Activated naive CD4-positive, alpha-beta T cell (primary cell): Measurements from ENCODE around the gene ARMH1.
"Not testable (repeated sequence)": the region's sequence is repeated elsewhere in the genome, so short reads cannot be mapped to it uniquely, and the experiment has no call there.

ENCODE experiments used
- DNase-seq, 4 experiments: peaks; one replicate each; lab custom pipeline; 2025; lab: John Stamatoyannopoulos, UW

Gene ARMH1

DNA sequence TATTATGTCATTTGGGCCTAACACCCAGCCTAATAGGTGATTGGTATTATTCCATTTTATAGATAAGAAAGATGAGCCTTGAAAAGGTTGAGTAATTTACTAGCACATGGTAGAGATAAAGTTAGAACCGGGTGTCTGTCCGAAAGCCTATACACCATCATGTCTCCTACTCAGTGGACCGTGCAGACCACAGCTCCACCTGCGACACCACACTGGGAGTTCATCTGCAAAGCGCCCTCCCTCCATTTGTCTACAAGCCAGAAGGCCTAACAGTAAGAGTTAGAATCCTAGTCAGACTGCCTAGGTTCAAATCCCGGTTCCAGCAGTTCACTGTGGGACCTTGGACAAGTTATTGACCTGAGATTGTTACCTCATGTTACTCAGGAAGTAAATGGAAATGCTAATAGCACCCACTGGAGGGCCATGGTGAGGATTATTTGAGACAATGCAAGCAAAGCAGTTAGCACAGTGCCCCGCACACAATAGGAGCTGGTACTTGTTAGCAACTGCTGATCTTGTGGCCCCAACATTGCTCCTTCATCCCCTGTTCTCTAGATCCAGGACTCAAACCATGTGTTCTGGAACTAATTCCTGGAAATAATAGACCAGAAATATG is 20.5 kb downstream of the ARMH1 start:
- DNase-seq: no peak

DNA sequence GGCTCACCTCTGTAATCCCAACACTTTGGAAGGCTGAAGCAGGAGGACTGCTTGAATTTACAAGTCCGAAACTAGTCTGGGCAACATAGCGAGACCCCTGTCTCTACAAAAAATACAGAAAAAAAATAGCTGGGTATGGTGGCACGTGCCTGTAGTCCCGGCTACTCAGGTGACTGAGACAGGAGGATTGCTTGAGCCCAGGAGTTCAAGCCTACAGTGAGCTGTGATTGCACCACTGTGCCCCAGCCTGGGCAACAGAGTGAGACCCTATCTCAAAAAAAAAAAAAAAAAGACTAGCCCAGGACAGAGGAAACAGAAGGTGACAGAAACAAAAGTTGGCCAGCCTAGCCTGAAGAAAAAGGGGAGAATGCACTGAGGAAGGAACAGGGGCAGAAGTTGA is 21.2 kb downstream of the ARMH1 start:
- DNase-seq: no peak

DNA sequence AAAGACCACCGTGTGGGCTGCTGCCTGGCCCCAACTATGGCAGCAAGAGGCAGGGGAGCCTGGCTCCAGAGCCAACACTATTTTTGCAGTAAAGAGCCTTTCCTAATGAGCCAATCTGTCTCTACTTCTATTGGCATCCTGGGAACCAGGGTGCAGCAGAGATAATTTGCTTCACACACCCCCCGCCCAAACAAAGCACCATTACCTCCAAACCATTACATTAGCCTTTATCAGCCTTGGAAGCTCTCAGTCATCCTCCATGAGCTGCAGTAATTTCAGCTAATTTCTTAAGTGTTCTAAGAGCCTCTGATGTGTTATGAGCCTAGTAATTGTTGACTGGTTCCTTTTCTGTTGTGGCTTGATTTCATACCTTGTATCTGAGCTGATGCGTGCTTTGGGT is 21.6 kb downstream of the ARMH1 start:
- DNase-seq: no peak

DNA sequence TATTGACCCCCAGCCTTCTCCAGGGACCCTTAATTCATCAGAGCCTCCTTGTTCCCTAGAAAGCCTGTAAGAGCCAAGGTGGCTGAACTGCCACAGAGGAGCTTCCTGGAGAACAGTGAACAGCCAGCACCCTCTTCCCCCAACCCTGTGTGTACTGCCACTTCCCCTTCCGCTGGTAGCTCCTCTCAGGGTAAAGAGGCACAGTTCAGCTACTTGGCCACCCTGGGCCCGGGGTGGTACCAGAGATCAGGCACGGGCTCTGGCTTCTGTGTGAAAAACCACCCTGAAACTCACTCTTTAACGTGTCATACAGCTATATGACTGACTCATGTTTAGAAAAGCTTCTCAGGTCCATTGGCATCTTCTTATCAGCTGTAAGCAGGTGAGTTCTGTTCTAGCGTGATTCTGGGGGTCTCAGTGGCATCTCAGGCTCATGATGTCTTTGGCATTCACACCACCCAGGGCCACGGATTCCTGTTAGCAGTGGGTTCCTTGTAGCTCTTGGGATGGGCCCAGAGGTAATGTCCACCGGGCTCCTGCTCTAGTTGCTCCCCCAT is 22.4 kb downstream of the ARMH1 start:
- DNase-seq: peak in 2 of 4 experiments; percentile 22 to 50

DNA sequence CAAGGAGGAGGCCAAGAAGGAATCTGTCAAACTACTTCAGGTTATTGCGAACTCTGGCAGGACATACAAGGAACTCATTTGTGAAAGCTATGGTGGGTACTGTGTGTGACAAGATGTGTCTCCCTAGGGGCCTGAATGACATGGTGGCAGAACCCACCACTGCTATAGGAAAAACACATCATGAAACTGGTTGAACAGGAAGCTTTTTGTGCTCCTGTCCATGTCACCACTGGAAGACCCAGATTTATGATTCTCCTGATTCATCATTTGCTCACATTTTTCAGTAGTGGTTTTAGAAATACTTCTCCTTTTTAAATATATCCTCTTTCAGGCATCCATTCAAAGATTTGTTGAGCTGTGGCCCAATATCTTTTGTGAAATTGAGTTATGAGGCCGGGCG is 23.6 kb downstream of the ARMH1 start:
- DNase-seq: no peak

DNA sequence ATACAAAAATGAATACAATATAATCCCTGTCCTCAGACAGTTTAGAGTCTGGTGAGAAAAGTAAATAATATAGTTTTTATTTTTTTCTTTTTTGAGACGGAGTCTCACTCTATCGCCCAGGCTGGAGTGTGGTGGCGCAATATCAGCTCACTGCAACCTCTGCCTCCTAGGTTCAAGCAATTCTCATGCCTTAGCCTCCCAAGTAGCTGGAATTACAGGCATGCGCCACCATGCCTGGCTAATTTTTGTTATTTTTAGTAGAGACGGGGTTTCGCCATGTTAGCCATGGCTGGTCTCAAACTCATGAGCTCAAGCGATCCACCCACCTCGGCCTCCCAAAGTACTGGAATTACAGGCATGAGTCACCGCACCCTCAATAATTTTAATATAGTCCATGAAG is 24.9 kb downstream of the ARMH1 start:
- not testable (repeated sequence) for DNase-seq

DNA sequence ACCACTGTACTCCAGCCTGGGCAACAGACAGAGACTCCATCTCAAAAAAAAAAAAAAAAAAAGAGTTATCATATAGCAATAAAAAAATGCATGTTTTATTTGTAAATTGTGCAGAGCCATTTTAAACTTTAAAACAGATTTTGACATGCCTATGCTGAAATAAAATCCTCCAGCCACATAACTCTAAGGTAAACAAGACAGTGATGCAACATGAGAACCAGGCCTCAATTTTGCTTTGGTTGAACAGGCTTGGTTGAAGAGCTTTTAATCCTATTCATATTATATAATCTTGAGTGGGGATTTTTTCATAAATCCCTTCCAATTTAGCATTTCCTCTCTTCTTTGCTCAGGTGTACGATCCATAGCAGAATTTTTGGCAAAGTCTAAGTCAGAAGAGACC is 26.1 kb downstream of the ARMH1 start:
- no peak for DNase-seq

DNA sequence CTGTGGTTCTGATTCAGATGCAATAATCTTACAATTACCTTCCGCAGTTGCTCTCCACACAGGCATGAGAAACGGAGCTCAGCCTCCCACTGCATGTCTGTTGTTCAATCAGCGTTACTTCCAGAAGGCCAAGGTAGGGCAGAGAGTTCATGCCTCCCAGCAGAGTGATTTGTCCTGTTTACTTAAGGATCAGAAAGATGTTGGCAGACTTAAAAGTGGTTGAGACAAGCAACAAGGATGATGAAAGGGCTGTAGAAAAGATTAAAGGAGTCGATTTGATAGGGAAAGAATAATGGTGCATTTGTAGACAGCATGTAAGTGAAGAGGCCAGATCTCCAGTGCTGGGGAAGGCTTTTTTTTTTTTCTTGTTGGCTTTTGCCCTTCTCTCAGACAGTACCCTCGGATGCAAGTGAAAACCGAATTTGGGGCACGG is 26.6 kb downstream of the ARMH1 start:
- DNase-seq: no peak

DNA sequence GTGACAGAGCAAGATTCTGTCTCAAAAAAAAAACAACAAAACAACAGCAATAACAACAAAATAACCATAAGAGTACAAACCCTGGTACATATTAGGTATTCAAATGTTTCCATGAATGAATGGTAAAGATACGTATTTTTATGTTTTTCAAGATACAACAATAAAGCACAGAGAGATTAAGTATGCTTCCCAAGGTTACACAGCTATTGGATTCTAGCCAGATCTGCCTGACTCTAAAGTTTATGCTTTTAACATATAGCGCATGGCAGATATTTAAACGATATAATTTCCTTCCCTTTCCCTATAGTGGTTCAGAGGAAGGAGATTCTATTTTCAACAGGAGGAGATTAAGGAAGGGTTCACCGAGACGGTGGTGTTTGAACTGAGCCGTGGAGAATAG is 31.0 kb downstream of the ARMH1 start:
- DNase-seq: no peak

DNA sequence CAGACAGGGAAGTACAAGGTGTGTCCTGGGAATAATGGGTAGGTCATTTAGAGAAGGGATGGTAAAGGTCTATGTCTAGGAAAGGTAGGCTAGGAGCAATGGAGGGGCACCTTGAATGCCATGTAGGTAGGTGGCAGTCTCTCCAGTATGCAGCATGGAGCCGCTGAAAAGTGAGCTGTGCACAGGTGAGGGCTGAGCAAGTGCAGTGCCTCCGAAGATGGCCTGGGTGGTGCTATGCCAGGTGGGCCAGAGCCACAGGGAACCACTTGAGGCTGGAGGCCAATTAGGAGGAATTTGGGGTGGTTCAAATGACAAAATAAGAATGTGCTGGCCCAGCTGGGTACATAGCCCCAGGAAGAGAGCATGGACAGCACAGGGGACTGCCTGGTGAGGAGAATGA is 31.4 kb downstream of the ARMH1 start:
- DNase-seq: no peak

DNA sequence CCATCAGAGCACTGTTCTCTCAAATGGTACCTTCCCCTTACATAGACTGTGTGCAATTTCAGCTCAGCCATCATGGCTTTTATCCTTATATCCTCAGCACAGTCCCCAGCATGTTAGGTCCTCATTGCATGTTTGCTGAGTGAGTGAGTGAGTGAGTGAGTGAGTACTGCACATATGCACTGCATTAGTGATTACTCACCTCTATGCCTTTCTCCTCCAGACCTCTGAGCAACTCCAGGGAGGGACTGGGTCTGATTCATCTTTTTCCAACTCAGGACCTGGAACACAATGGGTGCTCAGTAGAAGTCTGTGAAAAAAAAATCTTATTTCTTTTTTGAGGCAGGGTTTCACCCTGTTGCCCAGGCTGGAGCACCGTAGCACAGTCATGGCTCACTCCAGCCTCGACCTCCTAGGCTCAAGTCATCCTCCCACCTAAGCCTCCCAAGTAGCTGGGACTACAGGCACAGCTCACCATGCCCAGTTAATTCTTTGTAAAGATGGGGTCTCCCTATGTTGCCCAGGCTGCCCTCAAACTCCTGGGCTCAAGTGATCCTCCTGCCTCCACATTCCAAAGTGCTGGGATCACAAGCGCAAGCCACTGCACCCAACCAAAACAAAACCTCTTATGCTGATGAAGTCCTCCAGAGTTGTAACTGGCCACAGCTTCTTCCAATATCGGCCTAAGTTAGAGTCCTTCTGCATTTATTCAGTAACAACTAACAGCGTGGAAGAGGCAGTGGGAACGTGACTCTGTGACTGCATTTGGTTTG is 32.8 kb downstream of the ARMH1 start:
- DNase-seq: no peak

DNA sequence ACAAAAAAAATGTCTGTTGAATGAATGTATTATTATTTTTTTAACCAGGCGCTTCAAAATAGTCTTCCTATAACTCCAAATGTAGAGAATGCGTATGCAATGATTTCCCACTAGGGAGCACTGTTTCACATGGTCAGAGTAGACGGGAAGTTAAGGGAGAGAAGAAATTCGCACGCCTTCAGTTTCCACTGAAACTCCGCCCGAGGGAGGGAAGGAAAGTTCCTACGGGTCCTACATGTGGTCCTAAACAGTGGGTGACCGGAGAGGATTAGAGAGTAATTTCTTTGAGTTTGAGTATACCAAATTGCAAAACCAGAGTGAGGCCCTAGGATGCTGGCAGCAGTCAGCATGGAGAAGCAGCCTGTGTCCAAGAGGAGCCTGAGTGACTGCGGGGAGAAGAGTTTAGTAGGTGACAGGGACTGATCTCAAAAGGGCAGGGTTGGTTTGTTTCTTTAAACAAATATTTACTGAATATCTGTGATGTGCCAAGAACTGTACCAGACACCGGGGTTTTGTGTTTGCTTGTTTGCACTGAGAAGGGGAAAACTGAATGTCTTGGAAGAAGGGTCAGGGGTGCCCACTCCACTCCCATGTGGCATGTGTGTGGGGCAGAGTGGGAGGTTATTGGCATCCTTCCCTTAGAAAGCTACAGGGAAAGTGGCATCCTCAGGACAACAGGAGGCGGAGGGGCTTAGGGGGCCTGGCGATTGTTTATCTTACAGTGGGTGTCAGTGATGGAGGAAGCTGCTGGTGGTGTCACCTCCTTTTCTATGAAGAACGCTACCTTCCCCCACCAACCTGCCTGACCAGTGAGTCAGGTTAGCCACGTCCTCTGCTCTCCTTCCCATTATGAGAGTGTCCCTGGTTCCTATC is 33.7 kb downstream of the ARMH1 start:
- DNase-seq: no peak

DNA sequence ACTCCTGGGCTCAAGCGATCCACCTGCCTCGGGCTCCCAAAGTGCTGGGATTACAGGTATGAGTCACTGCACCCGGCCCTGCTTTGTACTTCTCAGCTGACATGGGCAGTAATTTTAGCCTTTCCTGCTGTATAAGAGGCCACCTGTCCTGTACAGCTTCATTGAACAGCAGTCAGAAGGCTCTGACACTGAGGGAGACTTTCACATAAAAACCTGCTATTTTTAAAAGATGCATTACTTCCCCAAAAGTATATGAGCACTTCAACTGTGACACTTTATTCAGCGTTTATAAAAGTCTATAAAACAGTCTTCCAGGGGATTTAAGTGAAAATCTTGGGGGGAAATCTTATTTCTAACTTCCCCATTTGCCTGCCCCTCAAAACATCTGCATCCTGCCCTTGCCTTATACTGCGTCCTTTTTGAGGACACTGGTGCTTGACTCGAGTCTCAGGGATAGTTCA is 38.8 kb downstream of the ARMH1 start:
- DNase-seq: no peak

DNA sequence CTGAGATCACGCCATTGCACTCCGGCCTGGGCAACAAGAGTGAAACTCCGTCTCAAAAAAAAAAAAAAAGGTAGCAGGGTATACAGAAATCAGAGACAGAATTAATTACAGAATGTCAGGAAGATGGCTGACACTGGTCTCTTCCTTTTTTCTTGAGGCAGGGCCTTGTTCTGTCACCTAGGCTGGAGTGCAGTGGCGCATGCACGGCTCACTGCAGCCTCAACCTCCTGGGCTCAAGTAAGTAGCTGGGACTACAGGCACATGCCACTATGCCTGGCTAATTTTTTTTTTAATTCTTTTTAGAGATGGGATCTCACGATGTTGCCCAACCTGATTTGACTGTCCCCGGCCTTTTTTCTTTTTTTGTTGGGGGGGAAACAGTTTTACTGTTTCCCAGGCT is 40.0 kb downstream of the ARMH1 start:
- no peak for DNase-seq

DNA sequence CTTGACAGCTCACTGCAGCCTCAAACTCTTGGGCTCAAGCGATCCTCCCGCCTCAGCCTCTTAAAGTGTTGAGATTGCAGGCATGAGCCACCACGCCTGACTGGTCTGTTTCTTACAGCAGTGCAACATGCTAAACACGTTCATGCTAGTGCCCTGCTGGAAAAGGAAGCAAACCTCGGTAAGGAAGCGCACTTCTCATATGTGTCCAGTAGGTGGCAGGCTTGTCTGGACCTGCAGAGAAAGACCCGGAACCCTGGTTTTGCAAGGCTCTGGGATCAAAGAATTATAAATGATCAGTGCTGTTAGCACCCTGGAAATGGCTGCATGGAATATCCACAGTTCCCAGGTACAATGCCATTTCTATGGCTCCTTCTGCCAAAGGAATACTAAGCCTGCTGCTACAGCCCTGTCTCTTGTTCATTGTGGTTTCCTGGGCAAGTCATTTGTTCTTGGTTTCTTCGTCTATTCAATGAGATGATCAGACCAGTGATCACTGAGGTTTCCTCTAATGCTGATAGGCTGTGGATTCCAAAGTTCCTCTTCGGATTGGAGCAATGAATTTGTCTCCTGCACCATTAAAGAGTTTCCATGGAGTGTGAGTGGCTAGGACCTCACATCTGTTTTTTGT is 40.5 kb downstream of the ARMH1 start:
- DNase-seq: peak in 2 of 4 experiments; percentile 19 to 39

DNA sequence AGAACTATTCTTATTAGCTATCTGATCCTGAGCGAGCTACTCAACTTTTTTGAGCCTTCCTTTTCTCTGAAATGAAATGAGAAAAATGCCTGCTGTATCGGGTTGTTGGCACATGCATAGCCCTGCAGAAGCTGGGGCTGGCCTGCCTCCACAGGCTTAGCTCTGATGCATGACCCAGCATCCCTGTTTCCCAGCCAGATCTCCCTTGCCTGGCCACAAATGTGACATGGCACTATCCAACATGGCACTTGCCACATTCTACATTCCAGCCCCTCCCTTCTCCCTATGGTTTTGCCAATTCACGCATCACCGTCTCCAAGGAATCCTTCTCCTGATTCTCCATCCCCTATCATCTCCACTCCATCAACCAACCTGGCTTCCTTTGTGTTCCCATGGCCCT is 42.6 kb downstream of the ARMH1 start:
- DNase-seq: no peak

DNA sequence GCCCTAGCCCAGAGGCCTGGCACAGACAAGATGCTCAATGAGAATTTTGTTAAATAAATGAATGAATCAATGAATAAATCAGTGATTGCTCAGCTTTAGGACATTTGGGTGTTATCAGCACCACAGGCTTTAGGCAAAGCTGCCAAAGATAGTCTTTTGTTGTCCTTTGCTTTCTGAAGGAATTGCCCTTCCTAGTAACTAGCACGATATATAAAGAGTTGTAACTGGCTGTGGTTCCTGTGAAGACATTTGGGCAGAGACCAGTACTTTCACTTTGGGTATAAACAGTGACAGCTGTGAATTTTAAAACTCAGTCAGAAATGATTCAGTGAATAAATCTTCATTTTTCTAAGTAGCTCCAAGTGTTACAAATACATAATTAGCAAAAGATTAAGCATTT is 43.1 kb downstream of the ARMH1 start:
- DNase-seq: no peak

DNA sequence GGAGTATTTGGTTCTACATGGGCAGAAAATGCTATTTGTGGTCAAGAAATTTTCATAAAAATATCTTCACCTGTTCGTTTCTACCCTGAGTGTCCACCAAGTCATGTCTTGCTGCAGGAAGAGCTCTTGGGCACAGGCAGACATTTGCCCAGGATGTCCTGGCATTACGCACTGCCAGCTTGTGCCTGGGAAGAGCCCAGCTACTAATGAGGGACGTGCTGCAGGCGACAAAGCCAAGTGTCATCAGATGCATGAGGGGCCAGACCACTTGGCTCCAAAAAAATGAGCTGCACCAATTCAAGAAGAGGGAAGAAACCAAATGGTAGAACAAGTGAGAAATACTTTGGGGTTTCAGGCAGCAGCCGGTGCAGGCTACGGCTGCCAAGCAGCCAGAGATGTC is 43.6 kb downstream of the ARMH1 start:
- DNase-seq: no peak

DNA sequence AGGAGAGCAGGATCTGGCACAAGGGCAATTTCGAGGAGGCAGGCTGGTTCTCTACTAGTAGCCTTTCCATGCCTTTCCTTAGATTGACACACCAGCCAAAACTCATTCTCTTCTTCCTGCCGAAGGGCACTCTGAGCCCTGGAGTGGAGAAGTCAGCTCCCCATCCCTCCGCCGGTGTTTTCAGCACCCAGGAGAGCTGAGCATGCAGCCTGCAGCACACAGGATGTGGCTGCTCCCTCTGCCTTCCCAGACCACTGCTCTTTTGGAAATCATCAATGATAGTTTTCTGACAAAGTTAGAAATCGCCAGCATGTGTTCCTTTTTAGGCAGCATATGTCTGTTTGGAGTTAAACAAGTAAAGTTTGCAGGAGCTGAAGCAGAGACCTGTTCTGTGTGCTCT is 44.8 kb downstream of the ARMH1 start:
- no peak for DNase-seq

DNA sequence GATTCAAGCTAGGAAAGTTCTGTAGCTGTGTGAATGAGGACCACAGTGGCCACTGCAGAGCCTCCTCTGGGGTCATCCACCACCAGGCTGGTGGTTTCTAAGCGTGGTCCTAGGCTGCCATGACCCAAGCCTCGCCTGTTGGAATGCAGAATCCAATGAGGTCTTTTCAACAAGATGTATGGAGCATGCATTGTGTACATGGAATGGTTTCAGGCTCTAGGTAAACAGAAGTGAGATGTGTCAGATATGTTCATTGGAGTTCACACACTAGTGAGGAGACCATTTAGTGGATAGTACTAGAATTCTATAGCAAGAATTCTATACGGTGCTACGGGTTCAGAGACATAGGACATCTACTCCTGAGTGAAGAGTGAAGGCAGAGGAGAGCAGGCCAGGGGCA is 45.8 kb downstream of the ARMH1 start:
- DNase-seq: no peak

DNA sequence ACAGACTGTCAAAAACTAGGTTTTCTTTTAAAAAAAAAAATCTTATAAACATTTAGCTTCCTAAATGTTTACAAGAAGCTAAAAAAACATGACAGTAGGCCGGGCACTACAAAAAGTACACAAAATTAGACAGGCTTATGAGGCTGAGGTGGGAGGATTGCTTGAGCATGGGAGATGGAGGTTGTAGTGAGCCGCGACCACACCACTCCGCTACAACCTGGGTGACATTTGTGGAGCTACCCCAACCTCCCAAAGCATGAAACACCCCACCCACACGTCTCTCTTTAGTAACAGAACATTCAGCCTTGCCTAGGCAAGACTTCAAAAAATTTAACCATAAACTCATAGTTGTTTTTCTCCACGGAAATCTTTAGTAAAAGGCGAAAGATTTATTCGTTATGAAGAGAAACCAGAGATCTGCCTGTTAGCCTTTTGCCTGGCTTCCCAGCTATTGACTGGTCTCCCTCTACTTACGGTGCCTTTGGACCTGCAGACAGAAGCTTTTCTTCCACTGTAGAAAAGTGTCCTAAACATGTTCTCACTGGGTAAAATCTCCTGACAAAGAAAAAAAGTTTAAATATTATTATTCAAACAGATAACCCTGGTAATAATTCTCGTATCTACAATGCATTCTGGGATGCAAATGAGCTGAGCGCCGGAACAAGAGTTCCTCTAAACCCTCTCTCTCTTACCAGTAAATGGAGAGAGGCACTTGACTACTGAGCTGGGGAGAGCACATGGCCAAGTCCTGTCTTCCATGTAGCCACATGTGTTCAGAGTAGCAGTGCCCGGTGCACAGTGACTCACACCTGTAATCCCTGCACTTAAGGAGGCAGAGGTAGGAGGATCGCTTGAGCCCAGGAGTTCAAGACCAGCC is 47.2 kb downstream of the ARMH1 start:
- DNase-seq: peak in 3 of 4 experiments; percentile 33 to 54 (median 50)
